ENCODE data around the gene LRRC32.
"Not testable (repeated sequence)": the region's sequence is repeated elsewhere in the genome, so short reads cannot be mapped to it uniquely, and the experiment has no call there.

LRRC32 gene

GRCh38 chr11:76614471-76615179, 55.9 kb downstream of the LRRC32 start:
- no peak for DNase-seq (ENCODE audit: low read depth in 3 of 3)

DNA sequence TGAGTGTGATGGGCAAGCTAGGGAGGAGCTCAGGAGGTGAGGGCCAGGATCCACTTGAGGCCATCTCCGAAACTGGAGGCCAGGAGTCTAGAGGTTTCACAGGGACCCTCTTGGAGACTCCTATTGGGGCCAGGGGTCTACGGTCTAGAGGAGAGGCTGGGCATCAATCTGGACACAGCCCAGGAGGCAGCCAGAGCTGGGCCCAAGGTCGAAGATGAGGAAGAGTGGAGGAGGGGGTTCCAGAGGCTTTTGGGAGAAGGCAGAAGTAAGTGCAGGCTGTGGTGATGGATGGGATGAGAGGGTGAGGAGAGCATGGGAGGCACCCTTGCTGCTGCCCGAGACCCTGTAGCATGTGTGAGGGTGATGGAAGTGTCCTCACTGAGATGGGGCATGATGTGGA, 56.6 kb downstream of the LRRC32 start:
- no peak for DNase-seq (ENCODE audit: low read depth in 3 of 3)

- DNase-seq (ENCODE audit: low read depth in 3 of 3), result no peak
Observed at GRCh38 chr11:76612226-76612625, 58.3 kb downstream of the LRRC32 start.

- DNase-seq (ENCODE audit: low read depth in 3 of 3), result no peak
Observed at GRCh38 chr11:76610871-76611475, 59.6 kb downstream of the LRRC32 start.

DNA sequence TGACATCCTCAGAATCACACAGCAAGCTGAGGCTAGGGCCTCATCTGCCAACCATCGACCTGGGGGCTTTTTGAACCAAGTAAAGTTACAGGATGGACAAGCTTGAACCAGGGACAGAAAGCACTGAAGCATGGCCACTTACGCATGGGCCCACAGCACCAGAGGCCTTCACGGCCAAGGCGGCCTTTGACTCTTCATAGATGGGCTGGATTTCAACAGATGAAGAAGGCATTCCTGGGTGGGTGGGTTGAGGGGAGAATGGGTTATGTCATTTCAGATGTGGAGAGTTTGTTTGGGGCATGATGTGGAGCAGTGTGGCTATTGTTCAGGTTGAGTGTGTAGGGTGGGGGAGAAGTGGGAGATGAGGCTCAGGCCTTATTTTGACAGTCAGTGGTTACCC, 60.2 kb downstream of the LRRC32 start:
- DNase-seq (ENCODE audit: low read depth in 3 of 3), result no peak

DNA sequence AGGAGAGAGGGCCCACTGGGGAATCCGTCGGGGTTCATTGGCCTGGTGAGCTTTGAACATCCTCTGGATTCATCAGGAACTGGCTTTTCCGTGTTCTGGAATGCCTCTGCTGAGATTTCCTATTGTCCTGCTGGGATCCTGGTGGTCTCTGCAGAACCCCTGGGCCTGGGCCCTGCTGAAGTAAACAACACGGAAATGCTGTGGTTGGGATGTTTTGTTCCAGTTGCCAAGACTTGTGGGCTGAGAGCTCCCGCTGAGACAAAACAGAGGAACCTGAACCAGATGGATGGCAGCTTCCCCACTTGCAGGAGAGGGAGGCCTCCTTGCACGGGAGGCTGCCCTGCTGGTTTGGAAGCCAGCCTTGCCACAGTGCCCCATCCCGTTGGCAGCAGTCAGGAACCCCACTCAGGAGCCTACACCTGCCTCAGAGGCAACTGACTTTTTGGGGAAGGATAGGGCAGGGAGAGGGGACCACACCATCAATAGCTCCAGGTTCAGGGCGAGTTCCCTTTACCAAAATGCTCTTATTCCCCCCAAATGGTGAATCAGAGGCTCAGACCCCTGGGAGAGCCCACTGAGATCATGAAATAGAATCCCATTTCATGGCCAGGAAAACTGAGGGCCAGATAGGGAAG, 60.7 kb downstream of the LRRC32 start:
- no peak for DNase-seq (ENCODE audit: low read depth in 3 of 3)

GRCh38 chr11:76608879-76609460, 61.6 kb downstream of the LRRC32 start:
- DNase-seq (ENCODE audit: low read depth in 3 of 3), result not testable (repeated sequence)

GRCh38 chr11:76608228-76608627, 62.3 kb downstream of the LRRC32 start:
- not testable (repeated sequence) for DNase-seq (ENCODE audit: low read depth in 3 of 3)
